GM19351 (cell line): ENCODE results near the gene PPM1H.

Experiments
- ATAC-seq: cut with Tn5 transposase; IDR thresholded peaks from one replicate; pipeline ENCODE4 v1.9.1; 2021; ENCODE audit warnings: mild to moderate bottlenecking, moderate library complexity; ENCODE audit not compliant: unreplicated experiment

Gene PPM1H

GRCh38 chr12:62802984-62803383 is 132.0 kb downstream of the PPM1H start:
- ATAC-seq: no peak

- no peak for ATAC-seq
Observed at GRCh38 chr12:62802321-62802720, 132.6 kb downstream of the PPM1H start.

- ATAC-seq: no peak
Observed at GRCh38 chr12:62801796-62802195, 133.2 kb downstream of the PPM1H start.

- no peak for ATAC-seq
Observed at GRCh38 chr12:62800707-62801400, 134.1 kb downstream of the PPM1H start.

GRCh38 chr12:62799766-62800406 is 135.1 kb downstream of the PPM1H start:
- ATAC-seq: peak; percentile 69

- ATAC-seq: peak; percentile 76
Observed at GRCh38 chr12:62799126-62799736, 135.7 kb downstream of the PPM1H start.

- no peak for ATAC-seq
Observed at GRCh38 chr12:62794218-62794583, 140.7 kb downstream of the PPM1H start.

- ATAC-seq: peak; percentile 60
Observed at GRCh38 chr12:62793256-62794217, 141.4 kb downstream of the PPM1H start.

- ATAC-seq: no peak
Observed at GRCh38 chr12:62792236-62792870, 142.6 kb downstream of the PPM1H start.

- ATAC-seq: no peak
Observed at GRCh38 chr12:62789851-62790250, 145.1 kb downstream of the PPM1H start.

GRCh38 chr12:62787611-62788010 is 147.3 kb downstream of the PPM1H start:
- ATAC-seq: no peak

- no peak for ATAC-seq
Observed at GRCh38 chr12:62787023-62787422, 147.9 kb downstream of the PPM1H start.

- ATAC-seq: no peak
Observed at GRCh38 chr12:62785941-62786559, 148.9 kb downstream of the PPM1H start.

- ATAC-seq: no peak
Observed at GRCh38 chr12:62784576-62784975, 150.4 kb downstream of the PPM1H start.

- no peak for ATAC-seq
Observed at GRCh38 chr12:62783881-62784280, 151.1 kb downstream of the PPM1H start.

GRCh38 chr12:62781136-62781880 is 153.6 kb downstream of the PPM1H start:
- ATAC-seq: no peak

- ATAC-seq: no peak
Observed at GRCh38 chr12:62779488-62779887, 155.5 kb downstream of the PPM1H start.

GRCh38 chr12:62778187-62778586 is 156.8 kb downstream of the PPM1H start:
- no peak for ATAC-seq

GRCh38 chr12:62776997-62777396 is 158.0 kb downstream of the PPM1H start:
- no peak for ATAC-seq

GRCh38 chr12:62776575-62776974 is 158.4 kb downstream of the PPM1H start:
- no peak for ATAC-seq
